GM21360 (cell line): ENCODE measurements around the gene GPI.
"Not testable (repeated sequence)": the region's sequence is repeated elsewhere in the genome, so short reads cannot be mapped to it uniquely, and the experiment has no call there.

Experiments
- ATAC-seq: cut with Tn5 transposase; IDR thresholded peaks from one replicate; pipeline ENCODE4 v1.9.1; 2021; ENCODE audit warnings: mild to moderate bottlenecking, moderate library complexity; ENCODE audit not compliant: unreplicated experiment

GPI gene

GRCh38 chr19:34366738-34367623 is 2.0 kb downstream of the GPI start:
- no peak for ATAC-seq

DNA sequence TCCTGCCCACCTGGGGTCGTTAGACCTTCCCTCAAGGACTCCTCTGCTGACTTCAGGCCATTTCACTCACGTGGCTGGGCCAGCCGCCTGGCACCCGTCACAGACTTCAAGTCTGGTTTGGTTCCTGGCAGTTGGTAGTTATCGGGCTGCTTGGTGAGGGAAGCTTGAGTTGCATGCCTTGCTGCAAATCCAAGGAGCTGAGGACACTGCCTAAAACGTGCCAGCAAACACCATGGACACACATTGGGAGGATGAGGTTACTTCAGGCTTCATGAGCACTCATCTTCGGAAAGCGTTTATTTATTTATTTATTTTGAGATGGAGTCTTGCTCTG is 2.6 kb downstream of the GPI start:
- ATAC-seq, result no peak

- no peak for ATAC-seq
Observed at GRCh38 chr19:34368338-34368737, 3.3 kb downstream of the GPI start.

DNA sequence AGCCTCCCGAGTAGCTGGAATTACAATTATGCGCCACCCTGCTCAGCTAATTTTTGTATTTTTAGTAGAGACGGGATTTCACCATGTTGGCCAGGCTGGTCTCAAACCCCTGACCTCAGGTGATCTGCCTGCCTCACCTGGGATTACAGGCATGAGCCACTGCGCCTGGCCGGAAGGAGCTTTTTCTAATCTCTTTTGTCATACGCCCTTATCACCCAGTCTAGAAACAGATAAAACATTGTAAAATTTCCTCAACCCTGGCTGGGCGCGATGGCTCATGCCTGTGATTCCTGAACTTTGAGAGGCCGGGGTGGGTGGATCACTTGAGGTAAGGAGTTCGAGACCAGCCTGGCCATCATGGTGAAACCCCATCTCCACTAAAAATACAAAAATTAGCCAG is 4.2 kb downstream of the GPI start:
- not testable (repeated sequence) for ATAC-seq

- no peak for ATAC-seq
Observed at GRCh38 chr19:34370117-34370516, 5.1 kb downstream of the GPI start.

GRCh38 chr19:34370983-34371382 is 6.0 kb downstream of the GPI start:
- no peak for ATAC-seq

- ATAC-seq, result no peak
Observed at GRCh38 chr19:34373601-34374288, 8.7 kb downstream of the GPI start.

GRCh38 chr19:34375598-34375997 is 10.6 kb downstream of the GPI start:
- no peak for ATAC-seq

GRCh38 chr19:34380639-34381241 is 15.7 kb downstream of the GPI start:
- ATAC-seq, result no peak

- no peak for ATAC-seq
Observed at GRCh38 chr19:34381399-34382251, 16.6 kb downstream of the GPI start.

GRCh38 chr19:34382471-34382870 is 17.5 kb downstream of the GPI start:
- ATAC-seq, result no peak

DNA sequence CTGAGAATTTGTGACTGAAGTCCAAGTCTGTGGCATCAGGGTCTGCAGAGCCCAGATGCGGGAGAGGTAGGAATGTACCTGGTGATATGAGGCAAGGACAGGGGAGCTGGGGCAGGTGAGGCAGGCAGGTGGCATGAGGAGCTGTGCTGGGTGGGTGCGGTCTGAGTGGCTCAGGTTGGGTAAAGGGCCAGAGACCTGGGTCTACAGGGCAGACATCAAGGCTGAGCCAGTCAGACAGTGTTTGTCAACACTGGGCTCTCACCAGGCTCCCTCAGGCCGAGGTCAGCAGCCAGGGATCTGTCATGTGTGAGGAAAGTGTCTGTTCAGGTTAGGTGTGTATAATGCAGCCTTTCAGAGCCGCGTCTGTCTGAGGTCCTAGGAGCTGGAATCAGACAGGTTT is 18.6 kb downstream of the GPI start:
- no peak for ATAC-seq

DNA sequence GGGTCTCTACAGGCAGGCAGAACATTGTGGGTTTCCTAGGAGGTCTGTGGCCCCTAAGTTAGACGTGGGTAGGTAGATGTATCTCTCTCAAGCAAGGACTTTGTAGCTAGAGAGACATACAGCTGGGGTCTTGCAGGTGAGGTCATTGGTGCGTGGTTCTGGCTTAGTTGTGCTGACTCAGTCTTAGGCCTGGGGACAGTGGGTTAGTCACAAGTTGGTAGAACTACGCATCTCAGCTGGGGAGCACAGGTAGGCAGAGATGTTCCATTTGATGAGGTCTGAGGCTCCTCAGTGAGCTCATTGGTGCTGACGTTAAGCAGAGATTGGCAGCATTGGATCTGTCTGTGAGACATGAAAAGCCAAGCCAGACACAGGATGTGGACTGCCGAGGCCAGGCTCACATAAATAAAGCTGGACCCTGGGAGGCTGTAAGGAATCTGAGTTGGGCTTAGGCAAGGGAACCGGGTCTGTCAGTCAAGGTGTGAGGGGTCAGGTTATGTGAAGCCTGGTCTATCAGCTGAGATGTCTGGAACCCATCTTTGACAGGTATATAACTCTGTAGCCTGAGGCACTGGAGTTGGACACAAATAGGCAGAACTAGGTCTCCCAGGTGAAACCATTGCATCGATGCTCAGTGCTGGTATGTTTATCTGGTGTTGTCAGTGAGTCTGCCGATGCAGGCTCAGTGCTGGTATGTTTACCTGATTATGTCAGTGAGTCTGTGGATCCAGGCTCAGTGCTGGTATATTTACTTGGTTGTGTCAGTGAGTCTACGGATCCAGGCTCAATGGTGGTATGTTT is 21.8 kb downstream of the GPI start:
- ATAC-seq, result no peak

DNA sequence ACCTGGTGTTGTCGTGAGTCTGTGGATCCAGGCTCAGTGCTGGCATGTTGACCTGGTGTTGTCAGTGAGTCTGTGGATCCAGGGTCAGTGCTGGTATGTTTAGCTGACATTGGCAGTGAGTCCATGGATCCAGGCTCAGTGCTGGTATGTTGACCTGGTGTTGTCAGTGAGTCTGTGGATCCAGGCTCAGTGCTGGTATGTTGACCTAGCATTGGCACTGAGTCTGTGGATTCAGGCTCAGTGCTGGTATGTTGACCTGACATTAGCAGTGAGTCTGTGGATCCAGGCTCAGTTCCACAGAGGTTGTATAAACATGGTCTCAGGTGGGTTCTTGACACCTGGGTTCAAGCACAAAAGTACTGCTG is 22.4 kb downstream of the GPI start:
- no peak for ATAC-seq

- ATAC-seq, result not testable (repeated sequence)
Observed at GRCh38 chr19:34388745-34389144, 23.7 kb downstream of the GPI start.

- ATAC-seq, result no peak
Observed at GRCh38 chr19:34391813-34392212, 26.8 kb downstream of the GPI start.

GRCh38 chr19:34393031-34393430 is 28.0 kb downstream of the GPI start:
- no peak for ATAC-seq

- ATAC-seq, result no peak
Observed at GRCh38 chr19:34393629-34394028, 28.6 kb downstream of the GPI start.

DNA sequence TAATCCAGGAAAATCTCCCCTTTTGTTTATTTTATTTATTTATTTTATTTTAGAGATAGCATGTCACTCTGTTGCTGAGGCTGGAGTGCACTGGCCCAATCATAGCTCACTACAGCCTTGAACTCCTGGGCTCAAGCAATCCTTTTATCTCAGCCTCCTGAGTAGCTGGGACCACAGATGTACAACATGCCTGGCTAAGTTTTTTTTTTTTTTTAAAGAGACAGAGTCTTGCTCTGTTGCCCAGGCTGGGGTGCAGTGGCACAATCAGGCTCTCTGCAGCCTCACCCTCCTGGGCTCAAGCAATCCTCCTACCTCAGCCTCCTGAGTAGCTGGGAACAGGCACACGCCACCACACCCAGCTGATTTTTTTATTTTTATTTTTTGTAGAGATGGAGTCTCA is 32.9 kb downstream of the GPI start:
- no peak for ATAC-seq

DNA sequence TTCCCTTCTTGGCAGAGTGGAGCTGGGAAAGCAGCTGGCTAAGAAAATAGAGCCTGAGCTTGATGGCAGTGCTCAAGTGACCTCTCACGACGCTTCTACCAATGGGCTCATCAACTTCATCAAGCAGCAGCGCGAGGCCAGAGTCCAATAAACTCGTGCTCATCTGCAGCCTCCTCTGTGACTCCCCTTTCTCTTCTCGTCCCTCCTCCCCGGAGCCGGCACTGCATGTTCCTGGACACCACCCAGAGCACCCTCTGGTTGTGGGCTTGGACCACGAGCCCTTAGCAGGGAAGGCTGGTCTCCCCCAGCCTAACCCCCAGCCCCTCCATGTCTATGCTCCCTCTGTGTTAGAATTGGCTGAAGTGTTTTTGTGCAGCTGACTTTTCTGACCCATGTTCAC is 34.9 kb downstream of the GPI start:
- no peak for ATAC-seq
